GM12878 (cell line): ENCODE data around the gene MRPL38. TPM values are rescaled to one million over a fixed set of nuclear protein-coding genes. Genes with fewer than 3 reads are reported as not detected.
A peak's percentile ranks its signal among the peaks of the same experiment; 100 is the strongest.
"Not testable (repeated sequence)": the region's sequence is repeated elsewhere in the genome, so short reads cannot be mapped to it uniquely, and the experiment has no call there.

Experiments
- ATAC-seq: fragments of 200-7000 bp; cut with Tn5 transposase; 3 replicates; pipeline ENCODE4 v1.9.1; 2020; ENCODE audit warnings: mild to moderate bottlenecking, moderate library complexity
- BruUV-seq: library from RNA; stranded (reverse); fragments of 400-500 nt; replicated peaks from 2 replicates; lab custom pipeline; 2021; lab: Mats Ljungman, UMichigan
- CTCF ChIA-PET: fragments of 300-600 bp; sonication (Branson Sonifier 250); formaldehyde crosslinking; extraction: SDS; loops from one replicate; lab custom pipeline; 2021; ENCODE audit warnings: inconsistent platforms; lab: Yijun Ruan, JAX
- POLR2A ChIA-PET: fragments of 350-600 bp; formaldehyde crosslinking; extraction: SDS; loops from one replicate; lab custom pipeline; 2021; ENCODE audit warnings: inconsistent platforms; lab: Charles Lee
- RAD21 ChIA-PET: fragments of 300-600 bp; sonication (Branson Sonifier 250); formaldehyde crosslinking; loops from one replicate; lab custom pipeline; 2023; ENCODE audit warnings: antibody characterized with exemption; ENCODE audit not compliant: unreplicated experiment; lab: Charles Lee
- SMC1A ChIA-PET: fragments of 300-600 bp; sonication (Branson Sonifier 250); formaldehyde crosslinking; loops from one replicate; lab custom pipeline; 2023; ENCODE audit not compliant: unreplicated experiment, uncharacterized antibody; lab: Charles Lee
- DNase-seq: peaks from one replicate; pipeline ENCODE4 v3.0.0-alpha.2; 2011; ENCODE audit warnings: low read depth, low spot score
- FAIRE-seq: peaks from 3 replicates; lab custom pipeline; 2011; peaks lifted over from hg19 to GRCh38; lab: Jason Lieb, UNC
- H2AFZ ChIP-seq: 2 replicates; pipeline ENCODE4 v1.6.0; 2011; ENCODE audit warnings: low read depth, low read length, control low read depth; ENCODE audit not compliant: control insufficient read depth
- H3K27ac ChIP-seq: 2 replicates; pipeline ENCODE4 v1.5.1; 2011; ENCODE audit warnings: control low read depth; ENCODE audit not compliant: control insufficient read depth, insufficient read depth
- H3K27me3 ChIP-seq, 2 experiments: replicated peaks in 1 of 2; 2 replicates each; pipeline versions ENCODE4 v1.6.0 to v1.6.1; 2011; ENCODE audit warnings: low read length in 1 of 2; ENCODE audit not compliant: control insufficient read depth in 2 of 2, insufficient read depth in 2 of 2
- H3K36me3 ChIP-seq, 2 experiments: 2 replicates each; pipeline ENCODE4 v1.5.1; 2011; ENCODE audit warnings: low read length in 1 of 2; ENCODE audit not compliant: control insufficient read depth in 2 of 2, insufficient read depth in 2 of 2
- H3K4me1 ChIP-seq: 2 replicates; pipeline ENCODE4 v1.6.1; 2011; ENCODE audit warnings: mild to moderate bottlenecking, low read length, moderate library complexity, mixed read lengths; ENCODE audit not compliant: control insufficient read depth, insufficient read depth
- H3K4me2 ChIP-seq: 2 replicates; pipeline ENCODE4 v1.6.0; 2011; ENCODE audit warnings: control low read depth; ENCODE audit not compliant: control insufficient read depth, insufficient read depth
- H3K4me3 ChIP-seq: fragments of 200-600 bp; sonication (generic); 2 replicates; pipeline ENCODE4 v1.5.1; 2016
- H3K79me2 ChIP-seq: 2 replicates; pipeline ENCODE4 v1.6.0; 2011; ENCODE audit warnings: low read length; ENCODE audit not compliant: control insufficient read depth, insufficient read depth
- H3K9ac ChIP-seq: 2 replicates; pipeline ENCODE4 v1.8.0; 2011; ENCODE audit warnings: low read length, control low read depth, mixed read lengths; ENCODE audit not compliant: control insufficient read depth, insufficient read depth
- H3K9me3 ChIP-seq: replicated peaks from 3 replicates; pipeline ENCODE4 v1.5.1; 2011; ENCODE audit warnings: mild to moderate bottlenecking, low read length; ENCODE audit not compliant: control insufficient read depth, insufficient read depth
- H4K20me1 ChIP-seq: 2 replicates; pipeline ENCODE4 v1.6.0; 2011; ENCODE audit not compliant: control insufficient read depth, insufficient read depth
- BACH1 ChIP-seq: fragments of 450-650 bp; IDR thresholded peaks from 2 replicates; pipeline ENCODE4 v1.6.1; 2017; ENCODE audit warnings: mild to moderate bottlenecking, borderline replicate concordance
- CHD2 ChIP-seq: IDR thresholded peaks from 2 replicates; pipeline ENCODE4 v1.6.1; 2011; ENCODE audit warnings: low read depth, low read length, improper control_type of control experiment, borderline replicate concordance
- EGR1 ChIP-seq, 2 experiments: IDR thresholded peaks; 1 replicate in 1 of 2; 2 replicates in 1 of 2; pipeline ENCODE4 v1.6.1; 2011 to 2012; ENCODE audit warnings: low read depth in 2 of 2, low read length in 2 of 2, borderline replicate concordance in 1 of 2, mild to moderate bottlenecking in 1 of 2, moderate library complexity in 1 of 2
- WRNIP1 ChIP-seq: IDR thresholded peaks from 2 replicates; pipeline ENCODE4 v1.6.1; 2011; ENCODE audit warnings: low read depth, low read length, improper control_type of control experiment, borderline replicate concordance
- ZNF24 ChIP-seq: fragments of 450-650 bp; IDR thresholded peaks from 2 replicates; pipeline ENCODE4 v1.6.1; 2017; ENCODE audit warnings: antibody characterized with exemption, mild to moderate bottlenecking
- ZNF384 ChIP-seq: IDR thresholded peaks from 2 replicates; pipeline ENCODE4 v1.6.1; 2012; ENCODE audit warnings: low read depth, mild to moderate bottlenecking, low read length, improper control_type of control experiment, borderline replicate concordance
- WGBS: methylation state at CpG from one replicate; pipeline ENCODE4 v1.1.6; 2016; ENCODE audit warnings: low lambda C conversion rate; ENCODE audit not compliant: insufficient replicate concordance, insufficient coverage; ENCODE audit errors: missing lambda C conversion rate; 5-methylcytosine and 5-hydroxymethylcytosine counted together
- in situ Hi-C: fragments of 300-500 bp; cut with MboI; formaldehyde crosslinking; loops from 9 replicates; pipeline ENCODE4 v1.14.3; 2018; ENCODE audit warnings: mixed read lengths
- intact Hi-C: fragments of 100-400 bp; cut with micrococcal nuclease; formaldehyde crosslinking; loops from one replicate; pipeline ENCODE4 v1.14.2; 2022; ENCODE audit not compliant: unreplicated experiment
- polyA plus RNA-seq, 11 experiments: library from polyadenylated mRNA; depleted of rRNA in 4 of 11; unstranded in 6 of 11; stranded (reverse) in 5 of 11; fragments of >200 nt; fragmentation: Nextera tagmentation in 4 of 11; fragmentation: Illumina TruSeq in 1 of 11; extraction: Ambion mirVana in 4 of 11; extraction: Trizol in 1 of 11; gene quantifications; 1 replicate in 1 of 11; 2 replicates in 10 of 11; pipeline versions ENCODE4 v1.2.1 to v1.2.3, GENCODE V29; 2011 to 2016; ENCODE audit warnings: inconsistent platforms in 2 of 11, missing spikeins in 2 of 11, low read depth in 1 of 11
- total RNA-seq, 4 experiments: library from RNA; depleted of rRNA in 3 of 4; stranded (reverse); fragments of >200 nt in 3 of 4; fragmentation: Illumina TruSeq in 1 of 4; extraction: Trizol in 1 of 4; gene quantifications; 2 replicates each; pipeline versions ENCODE4 v1.2.1 to v1.2.3, GENCODE V29; 2013 to 2021
- TF ChIP-seq, protein P1 (sequence below): fragments of 450-650 bp; IDR thresholded peaks from 2 replicates; pipeline ENCODE4 v1.6.1; 2016; ENCODE audit warnings: mild to moderate bottlenecking
- TF ChIP-seq, protein P2 (sequence below): IDR thresholded peaks from 2 replicates; pipeline ENCODE4 v1.6.1; 2012; ENCODE audit warnings: low read depth, low read length, improper control_type of control experiment
- TF ChIP-seq, protein P3 (sequence below): fragments of 450-650 bp; IDR thresholded peaks from 2 replicates; pipeline ENCODE4 v1.6.1; 2016; ENCODE audit warnings: mild to moderate bottlenecking

MRPL38 gene
- total and polyA plus RNA-seq, 10 of the 15 experiments (the other 5 are each of a cell fraction or from before 2014, with no cell fraction given), result 6.6 to 205 (median 53.1) TPM

DNA sequence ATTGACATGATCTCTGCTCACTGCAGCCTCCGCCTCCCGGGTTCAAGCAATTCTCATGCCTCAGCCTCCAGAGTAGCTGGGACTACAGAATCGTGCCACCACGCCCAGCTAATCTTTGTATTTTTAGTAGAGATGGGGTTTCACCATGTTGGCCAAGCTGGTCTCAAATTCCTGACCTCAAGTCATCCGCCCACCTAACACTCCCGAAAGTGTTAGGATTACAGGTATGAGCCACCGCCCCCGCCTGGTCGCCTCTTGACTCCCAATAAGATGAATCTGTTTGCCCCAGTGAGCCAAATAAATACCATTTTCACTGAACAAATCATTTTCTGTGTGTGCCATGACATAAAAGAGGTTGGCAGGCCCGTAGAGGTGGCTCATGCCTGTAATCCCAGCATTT, 45.3 kb downstream of the MRPL38 start:
- peak in 1 of 2 experiments; percentile 8; a peak in 1 of 3 replicates for TF ChIP-seq EGR1 (IDR thresholded peaks at IDR 0.05; ENCODE audit: borderline replicate concordance in 1 of 2, low read depth in 2 of 2, low read length in 2 of 2)
- H3K4me3 ChIP-seq, H3K9ac ChIP-seq, FAIRE-seq, H3K36me3 ChIP-seq, H4K20me1 ChIP-seq, H3K9me3 ChIP-seq, BruUV-seq, in situ Hi-C loops, H2AFZ ChIP-seq, H3K27me3 ChIP-seq, DNase-seq, ATAC-seq: not testable (repeated sequence)
- intact Hi-C loops, result loop anchor here (5.0 kb wide), 1 partner anchor 38 kb away; the partner anchor contains the start of gene TRIM65
- H3K4me1 ChIP-seq, result peaks cover 23% of the 10 kb centered on the region
- POLR2A ChIA-PET, result interaction anchor here (0.6 to 5.8 kb wide), 15 partner anchors 9 to 245 kb away, joined by 3 to 39 read pairs (median 4); partner anchors contain the start of genes GALK1, TRIM47, TRIM65 and UNC13D
- SMC1A ChIA-PET, result interaction anchor here (1.1 to 3.1 kb wide), 9 partner anchors 13 to 96 kb away, joined by 3 to 14 read pairs (median 5); partner anchors contain the start of genes TRIM65 and UNC13D
- H3K27ac ChIP-seq, result peak overlapping the region; percentile 82
- H3K4me2 ChIP-seq, result 0 out of 2 replicates have a peak overlapping the region, but pooled peaks have one; percentile 71
- RAD21 ChIA-PET, result interaction anchor here (0.7 to 2.9 kb wide), 11 partner anchors 15 to 106 kb away, joined by 3 to 21 read pairs (median 6); partner anchors contain the start of genes FBF1, GALK1, MRPL38 and TRIM65
- H3K79me2 ChIP-seq, result peaks cover 14% of the 10 kb centered on the region
- WGBS, result 70% methylated on average over 10 of the region's 10 CpGs
- CTCF ChIA-PET, result interaction anchor here (0.7 to 9.4 kb wide), 10 partner anchors 9 to 227 kb away, joined by 3 to 117 read pairs (median 6); partner anchors contain the start of genes GALK1, TRIM47, TRIM65 and UNC13D

DNA sequence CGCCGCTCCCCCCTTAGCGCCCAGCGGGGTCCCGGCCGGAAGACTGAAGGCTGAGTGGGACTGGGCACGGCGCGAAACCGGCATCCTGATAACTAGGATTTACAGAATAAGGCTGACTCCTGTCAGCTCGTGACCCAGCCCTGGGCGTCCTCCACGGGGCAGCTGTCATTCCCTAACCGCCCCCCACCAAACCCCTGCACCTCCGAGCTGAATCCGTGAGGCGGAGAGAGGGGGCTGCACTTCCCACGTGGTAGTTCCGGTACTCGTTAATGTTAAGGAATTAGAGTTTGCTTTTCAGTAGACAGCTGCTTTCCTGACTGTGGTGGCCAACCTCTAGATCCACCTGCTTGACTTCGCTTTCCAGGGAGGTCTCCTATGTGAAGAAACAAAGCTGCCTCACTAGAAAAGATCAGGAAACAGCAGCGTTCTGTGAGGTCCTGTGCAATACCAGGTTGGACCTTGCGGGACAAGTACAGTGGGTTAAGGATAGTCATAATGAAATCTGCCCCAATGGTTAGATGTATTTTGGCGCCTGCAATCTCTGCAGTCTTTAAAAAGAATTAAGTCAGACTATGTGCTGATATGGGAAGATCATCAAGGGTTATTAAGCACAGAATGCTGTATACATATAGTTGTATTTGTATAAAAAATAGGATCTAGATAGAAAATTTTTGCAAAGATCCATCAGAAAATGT, 48.5 kb downstream of the MRPL38 start:
- SMC1A ChIA-PET, result interaction anchor here (0.7 to 3.6 kb wide), 11 partner anchors 9 to 80 kb away, joined by 3 to 11 read pairs (median 4); partner anchors contain the start of gene TRIM65
- DNase-seq (no peak), FAIRE-seq (no peak), ATAC-seq (peak; percentile 63)
- H4K20me1 ChIP-seq, result no peaks in the 10 kb centered on the region
- CTCF ChIA-PET, result interaction anchor here (0.6 to 9.4 kb wide), 22 partner anchors 9 to 428 kb away, joined by 3 to 117 read pairs (median 4); partner anchors contain the start of genes GALK1, MRPL38, TRIM47 and TRIM65
- no peaks in the 10 kb centered on the region for H3K27me3 ChIP-seq
- peaks cover 18% of the 10 kb centered on the region for H3K79me2 ChIP-seq
- RAD21 ChIA-PET, result interaction anchor here (0.7 to 3.2 kb wide), 12 partner anchors 11 to 106 kb away, joined by 3 to 32 read pairs (median 6); partner anchors contain the start of genes TRIM47, TRIM65, UNC13D and UNK
- peak overlapping the region; percentile 79 for H3K4me3 ChIP-seq
- H3K9me3 ChIP-seq, result no peaks in the 10 kb centered on the region
- H3K36me3 ChIP-seq, result peaks cover 2% of the 10 kb centered on the region in 2 experiments; a peak in 2 of 4 replicates
- H3K9ac ChIP-seq, result peak overlapping the region; percentile 96
- in situ Hi-C loops (no loop called here), intact Hi-C loops (loop anchor here (5.0 kb wide), 1 partner anchor 41 kb away; the partner anchor contains the start of gene TRIM65)
- WGBS, result under 1% methylated on average over 24 of the region's 24 CpGs
- peak overlapping the region; percentile 95 for H3K4me2 ChIP-seq
- no TSS peak for BruUV-seq
- peak overlapping the region; percentile 78 for H2AFZ ChIP-seq
- H3K27ac ChIP-seq, result peak overlapping the region; percentile 93
- POLR2A ChIA-PET, result interaction anchor here (0.5 to 5.8 kb wide), 19 partner anchors 9 to 145 kb away, joined by 3 to 42 read pairs (median 7); partner anchors contain the start of genes GALK1, TRIM65, UNC13D and UNK
- peaks cover 23% of the 10 kb centered on the region for H3K4me1 ChIP-seq
- TF ChIP-seq, protein P1, sequence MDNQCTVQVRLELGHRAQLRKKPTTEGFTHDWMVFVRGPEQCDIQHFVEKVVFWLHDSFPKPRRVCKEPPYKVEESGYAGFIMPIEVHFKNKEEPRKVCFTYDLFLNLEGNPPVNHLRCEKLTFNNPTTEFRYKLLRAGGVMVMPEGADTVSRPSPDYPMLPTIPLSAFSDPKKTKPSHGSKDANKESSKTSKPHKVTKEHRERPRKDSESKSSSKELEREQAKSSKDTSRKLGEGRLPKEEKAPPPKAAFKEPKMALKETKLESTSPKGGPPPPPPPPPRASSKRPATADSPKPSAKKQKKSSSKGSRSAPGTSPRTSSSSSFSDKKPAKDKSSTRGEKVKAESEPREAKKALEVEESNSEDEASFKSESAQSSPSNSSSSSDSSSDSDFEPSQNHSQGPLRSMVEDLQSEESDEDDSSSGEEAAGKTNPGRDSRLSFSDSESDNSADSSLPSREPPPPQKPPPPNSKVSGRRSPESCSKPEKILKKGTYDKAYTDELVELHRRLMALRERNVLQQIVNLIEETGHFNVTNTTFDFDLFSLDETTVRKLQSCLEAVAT, result no peak
- TF ChIP-seq ZNF384 (no peak), WRNIP1 (no peak), ZNF24 (no peak), CHD2 (no peak), EGR1 (IDR thresholded peaks at IDR 0.05; ENCODE audit: borderline replicate concordance in 1 of 2, low read depth in 2 of 2, low read length in 2 of 2) (no peak), BACH1 (no peak; the same call in 1 of the 2 replicates)
- TF ChIP-seq, protein P2, sequence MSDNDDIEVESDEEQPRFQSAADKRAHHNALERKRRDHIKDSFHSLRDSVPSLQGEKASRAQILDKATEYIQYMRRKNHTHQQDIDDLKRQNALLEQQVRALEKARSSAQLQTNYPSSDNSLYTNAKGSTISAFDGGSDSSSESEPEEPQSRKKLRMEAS, result peak; percentile 7; the same call in 1 of the 2 replicates
- TF ChIP-seq, protein P3, sequence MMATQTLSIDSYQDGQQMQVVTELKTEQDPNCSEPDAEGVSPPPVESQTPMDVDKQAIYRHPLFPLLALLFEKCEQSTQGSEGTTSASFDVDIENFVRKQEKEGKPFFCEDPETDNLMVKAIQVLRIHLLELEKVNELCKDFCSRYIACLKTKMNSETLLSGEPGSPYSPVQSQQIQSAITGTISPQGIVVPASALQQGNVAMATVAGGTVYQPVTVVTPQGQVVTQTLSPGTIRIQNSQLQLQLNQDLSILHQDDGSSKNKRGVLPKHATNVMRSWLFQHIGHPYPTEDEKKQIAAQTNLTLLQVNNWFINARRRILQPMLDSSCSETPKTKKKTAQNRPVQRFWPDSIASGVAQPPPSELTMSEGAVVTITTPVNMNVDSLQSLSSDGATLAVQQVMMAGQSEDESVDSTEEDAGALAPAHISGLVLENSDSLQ, result no peak
